ENCODE measurements around the gene ADGRV1. TPM values are rescaled to one million over a fixed set of nuclear protein-coding genes. Genes with fewer than 3 reads are reported as not detected.
"Not testable (repeated sequence)": the region's sequence is repeated elsewhere in the genome, so short reads cannot be mapped to it uniquely, and the experiment has no call there.

The ADGRV1 gene
- total RNA-seq, 2 experiments from 2014 or later: 0.06 TPM; not detected in 1

DNA sequence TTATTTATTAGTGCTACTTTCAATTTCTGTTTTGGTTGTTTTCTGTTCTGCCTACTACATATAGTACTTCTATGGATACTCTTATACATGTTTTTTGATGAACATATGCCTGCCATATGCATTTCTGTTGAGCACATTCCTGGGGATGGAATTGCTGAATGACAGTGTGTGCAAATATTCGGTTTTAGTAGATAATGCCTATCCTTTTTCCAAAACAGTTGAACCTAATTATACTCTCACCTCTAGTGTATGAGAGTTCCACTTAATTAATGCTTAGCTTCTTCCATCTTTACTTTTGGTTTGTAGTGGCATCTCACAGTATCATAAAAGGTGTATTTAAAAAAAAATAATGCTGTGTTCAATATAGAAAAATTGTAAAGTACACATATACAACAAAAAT, 96.8 kb downstream of the ADGRV1 start:
- POLR2A ChIA-PET: no interaction called here
- H3K4me1 Mint-ChIP-seq: peaks cover 2% of the 10 kb centered on the region

DNA sequence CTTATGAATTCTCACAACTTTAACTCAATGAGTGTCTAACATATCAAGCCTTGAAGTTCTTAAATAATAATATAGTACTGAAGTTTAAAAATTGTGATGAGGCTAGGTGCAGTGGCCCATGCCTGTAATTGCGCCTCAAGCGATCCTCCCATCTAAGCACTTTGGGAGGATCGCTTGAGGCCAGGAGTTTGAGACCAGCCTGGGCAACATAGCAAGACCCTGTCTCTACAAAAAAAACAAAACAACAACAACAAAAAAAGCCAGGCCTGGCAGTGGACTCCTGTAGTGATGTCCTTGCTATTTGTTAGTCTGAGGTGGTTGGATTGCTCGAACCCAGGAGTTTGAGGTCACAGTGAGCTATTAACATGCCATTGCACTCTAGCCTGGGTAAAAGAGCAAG, 98.4 kb downstream of the ADGRV1 start:
- ATAC-seq (ENCODE audit: low read depth) (no peak), DNase-seq (no peak)
- H3K9me3 Mint-ChIP-seq: no peaks in the 10 kb centered on the region
- H3K4me1 Mint-ChIP-seq: no peaks in the 10 kb centered on the region
- no peaks in the 10 kb centered on the region for H3K36me3 Mint-ChIP-seq
- no peak overlapping the region for H3K4me3 Mint-ChIP-seq
- H3K27ac Mint-ChIP-seq: no peak overlapping the region
- H3K27me3 Mint-ChIP-seq: peaks cover 3% of the 10 kb centered on the region
- POLR2A ChIA-PET: no interaction called here

More for the DNA sequence above, 96.8 kb downstream of the ADGRV1 start:
- Mint-ChIP-seq H3K4me3 (no peak overlapping the region), H3K36me3 (no peaks in the 10 kb centered on the region), H3K27me3 (peaks cover 3% of the 10 kb centered on the region), H3K27ac (no peak overlapping the region), H3K9me3 (no peaks in the 10 kb centered on the region)
- DNase-seq: no peak
- no peak for ATAC-seq (ENCODE audit: low read depth)

DNA sequence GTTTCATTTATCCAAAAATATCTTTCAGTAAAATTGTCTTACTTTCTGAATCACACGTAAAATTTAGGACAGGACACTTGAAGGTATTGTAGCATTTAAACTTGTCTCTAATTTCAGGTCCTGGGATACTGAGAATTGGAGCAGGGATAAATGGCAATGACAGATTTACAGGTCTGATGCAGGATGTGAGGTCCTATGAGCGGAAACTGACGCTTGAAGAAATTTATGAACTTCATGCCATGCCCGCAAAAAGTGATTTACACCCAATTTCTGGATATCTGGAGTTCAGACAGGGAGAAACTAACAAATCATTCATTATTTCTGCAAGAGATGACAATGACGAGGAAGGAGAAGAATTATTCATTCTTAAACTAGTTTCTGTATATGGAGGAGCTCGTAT, 99.2 kb downstream of the ADGRV1 start:
- H3K27ac Mint-ChIP-seq: no peak overlapping the region
- H3K9me3 Mint-ChIP-seq: no peaks in the 10 kb centered on the region
- ATAC-seq (ENCODE audit: low read depth) (no peak), DNase-seq (no peak)
- no peak overlapping the region for H3K4me3 Mint-ChIP-seq
- H3K27me3 Mint-ChIP-seq: peaks cover 3% of the 10 kb centered on the region
- H3K36me3 Mint-ChIP-seq: no peaks in the 10 kb centered on the region
- no peaks in the 10 kb centered on the region for H3K4me1 Mint-ChIP-seq
- POLR2A ChIA-PET: no interaction called here

DNA sequence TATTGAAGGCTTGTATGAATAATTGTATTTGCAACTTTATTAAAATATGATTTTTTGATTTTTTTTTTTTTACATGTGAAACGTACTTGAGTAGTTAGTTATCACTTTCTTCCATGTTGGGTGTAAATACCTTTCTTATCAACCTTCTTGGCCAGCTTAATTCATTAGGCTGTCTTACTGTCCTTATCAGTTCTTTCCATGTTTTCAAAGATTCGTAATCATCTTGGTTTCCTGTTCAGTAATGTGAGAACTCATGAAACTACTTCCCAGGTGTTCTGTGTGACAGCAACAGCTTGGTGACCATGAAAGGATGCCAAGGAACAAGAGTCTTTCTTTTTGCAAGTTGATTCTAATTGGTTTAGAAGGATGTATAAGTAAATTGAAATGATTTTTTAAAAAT, 100.0 kb downstream of the ADGRV1 start:
- POLR2A ChIA-PET: no interaction called here
- Mint-ChIP-seq H3K4me3 (no peak overlapping the region), H3K27me3 (peaks cover 3% of the 10 kb centered on the region), H3K4me1 (no peaks in the 10 kb centered on the region), H3K36me3 (no peaks in the 10 kb centered on the region), H3K27ac (no peak overlapping the region), H3K9me3 (no peaks in the 10 kb centered on the region)
- no peak for DNase-seq
- no peak for ATAC-seq (ENCODE audit: low read depth)

DNA sequence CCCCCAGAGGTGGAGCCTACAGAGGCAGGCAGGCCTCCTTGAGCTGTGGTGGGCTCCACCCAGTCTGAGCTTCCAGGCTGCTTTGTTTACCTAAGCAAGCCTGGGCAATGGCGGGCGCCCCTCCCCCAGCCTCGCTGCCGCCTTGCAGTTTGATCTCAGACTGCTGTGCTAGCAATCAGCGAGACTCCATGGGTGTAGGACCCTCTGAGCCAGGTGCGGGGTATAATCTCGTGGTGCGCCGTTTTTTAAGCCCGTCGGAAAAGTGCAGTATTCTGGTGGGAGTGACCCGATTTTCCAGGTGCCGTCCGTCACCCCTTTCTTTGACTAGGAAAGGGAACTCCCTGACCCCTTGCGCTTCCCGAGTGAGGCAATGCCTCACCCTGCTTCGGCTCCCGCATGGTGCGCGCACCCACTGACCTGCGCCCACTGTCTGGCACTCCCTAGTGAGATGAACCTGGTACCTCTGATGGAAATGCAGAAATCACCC, 109.5 kb downstream of the ADGRV1 start:
- H3K4me1 Mint-ChIP-seq; H3K27ac Mint-ChIP-seq; H3K36me3 Mint-ChIP-seq; H3K4me3 Mint-ChIP-seq; H3K9me3 Mint-ChIP-seq; H3K27me3 Mint-ChIP-seq; DNase-seq; ATAC-seq (ENCODE audit: low read depth); POLR2A ChIA-PET: not testable (repeated sequence)

DNA sequence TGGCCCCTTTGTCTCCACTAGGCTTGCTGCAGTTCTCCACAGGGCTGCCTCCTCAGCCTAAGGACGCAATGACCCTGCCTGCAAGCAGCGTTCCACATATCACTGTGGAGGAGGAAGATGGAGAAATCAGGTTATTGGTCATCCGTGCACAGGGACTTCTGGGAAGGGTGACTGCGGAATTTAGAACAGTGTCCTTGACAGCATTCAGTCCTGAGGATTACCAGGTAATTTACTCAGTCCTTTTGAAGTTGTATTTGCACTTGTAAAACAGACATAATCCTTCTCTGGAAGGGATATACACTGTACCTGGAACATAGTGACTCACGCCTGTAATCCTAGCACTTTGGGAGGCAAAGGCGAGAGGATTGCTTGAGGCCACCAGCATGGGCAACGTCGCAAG, 116.6 kb downstream of the ADGRV1 start:
- POLR2A ChIA-PET: no interaction called here
- ATAC-seq (ENCODE audit: low read depth): no peak
- no peaks in the 10 kb centered on the region for H3K9me3 Mint-ChIP-seq
- no peak overlapping the region for H3K27ac Mint-ChIP-seq
- H3K36me3 Mint-ChIP-seq: no peaks in the 10 kb centered on the region
- no peak overlapping the region for H3K4me3 Mint-ChIP-seq
- H3K27me3 Mint-ChIP-seq: no peaks in the 10 kb centered on the region
- H3K4me1 Mint-ChIP-seq: no peaks in the 10 kb centered on the region
- DNase-seq: no peak

DNA sequence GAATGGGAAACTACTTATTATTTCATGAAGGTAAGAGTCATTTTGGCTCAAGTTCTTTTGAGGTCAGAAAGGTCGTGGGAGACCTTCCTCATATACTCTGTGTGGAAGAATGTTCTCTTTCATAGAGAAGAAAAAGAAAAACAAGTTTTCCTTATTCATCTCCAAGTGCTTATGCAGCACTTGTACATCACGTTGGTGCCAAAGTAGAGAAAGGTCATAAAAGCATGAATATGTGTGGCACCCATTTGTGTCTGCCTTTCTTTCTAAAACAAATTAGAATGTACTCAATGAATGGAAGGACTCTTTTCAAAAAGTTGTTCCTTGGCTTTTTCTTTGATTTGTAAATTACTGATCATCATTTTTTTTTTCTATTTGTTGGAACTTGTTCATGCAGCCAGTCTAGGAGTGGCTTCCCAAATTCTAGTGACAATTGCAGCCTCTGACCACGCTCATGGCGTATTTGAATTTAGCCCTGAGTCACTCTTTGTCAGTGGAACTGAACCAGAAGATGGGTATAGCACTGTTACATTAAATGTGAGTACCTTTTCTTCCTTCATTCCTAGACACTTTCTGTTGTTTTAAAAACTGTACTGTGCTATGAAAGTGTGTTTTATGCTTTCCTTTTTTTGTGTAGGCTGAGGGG, 122.4 kb downstream of the ADGRV1 start:
- Mint-ChIP-seq H3K9me3 (no peaks in the 10 kb centered on the region), H3K27ac (no peak overlapping the region), H3K36me3 (no peaks in the 10 kb centered on the region), H3K4me1 (no peaks in the 10 kb centered on the region), H3K4me3 (no peak overlapping the region), H3K27me3 (no peaks in the 10 kb centered on the region)
- POLR2A ChIA-PET: no interaction called here
- ATAC-seq (ENCODE audit: low read depth) (no peak), DNase-seq (no peak)

DNA sequence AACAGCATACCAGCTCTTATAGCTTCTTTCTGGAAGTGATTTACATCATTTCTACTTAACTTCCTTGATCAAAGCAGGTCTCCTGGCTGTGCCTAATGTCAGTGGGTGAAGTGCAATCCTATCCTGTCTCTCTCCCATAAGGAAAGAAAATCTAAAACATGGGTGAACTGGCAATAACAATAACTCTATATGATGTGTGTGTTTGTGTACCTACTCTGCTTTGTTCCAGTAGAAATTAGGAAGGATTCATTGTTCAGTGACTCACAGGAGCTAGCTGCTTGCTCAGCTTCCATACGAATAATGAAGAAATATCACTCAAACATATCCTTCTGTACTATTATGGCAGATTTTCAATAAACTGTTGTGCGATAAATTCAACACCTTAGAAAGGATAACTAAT, 123.7 kb downstream of the ADGRV1 start:
- POLR2A ChIA-PET: no interaction called here
- Mint-ChIP-seq H3K4me1 (no peaks in the 10 kb centered on the region), H3K9me3 (no peaks in the 10 kb centered on the region), H3K27me3 (no peaks in the 10 kb centered on the region), H3K27ac (no peak overlapping the region), H3K4me3 (no peak overlapping the region), H3K36me3 (no peaks in the 10 kb centered on the region)
- DNase-seq (no peak), ATAC-seq (ENCODE audit: low read depth) (no peak)

DNA sequence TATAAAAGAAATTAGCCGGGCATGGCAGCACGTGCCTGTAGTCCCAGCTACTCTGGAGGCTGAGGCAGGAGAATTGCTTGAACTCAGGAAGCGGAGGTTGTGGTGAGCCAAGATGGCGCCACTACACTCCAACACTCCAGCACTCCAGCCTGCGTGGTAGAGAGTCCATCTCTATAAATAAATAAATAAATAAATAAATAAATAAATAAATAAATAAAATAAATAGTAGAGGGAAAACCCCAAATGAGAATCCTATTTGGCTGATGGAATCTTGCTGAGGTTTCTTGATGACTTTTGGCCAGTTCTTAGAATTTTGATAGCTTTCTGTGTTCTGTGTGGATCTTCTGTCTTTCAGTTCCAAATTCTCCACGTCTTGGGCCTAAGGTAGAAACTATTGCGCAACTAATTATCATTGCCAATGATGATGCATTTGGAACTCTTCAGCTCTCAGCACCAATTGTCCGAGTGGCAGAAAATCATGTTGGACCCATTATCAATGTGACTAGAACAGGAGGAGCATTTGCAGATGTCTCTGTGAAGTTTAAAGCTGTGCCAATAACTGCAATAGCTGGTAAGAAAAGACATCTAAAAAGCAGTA, 126.9 kb downstream of the ADGRV1 start:
- Mint-ChIP-seq H3K4me3 (no peak overlapping the region), H3K36me3 (no peaks in the 10 kb centered on the region), H3K27me3 (no peaks in the 10 kb centered on the region), H3K4me1 (no peaks in the 10 kb centered on the region), H3K27ac (no peak overlapping the region), H3K9me3 (no peaks in the 10 kb centered on the region)
- ATAC-seq (ENCODE audit: low read depth): no peak
- no peak for DNase-seq
- POLR2A ChIA-PET: no interaction called here

DNA sequence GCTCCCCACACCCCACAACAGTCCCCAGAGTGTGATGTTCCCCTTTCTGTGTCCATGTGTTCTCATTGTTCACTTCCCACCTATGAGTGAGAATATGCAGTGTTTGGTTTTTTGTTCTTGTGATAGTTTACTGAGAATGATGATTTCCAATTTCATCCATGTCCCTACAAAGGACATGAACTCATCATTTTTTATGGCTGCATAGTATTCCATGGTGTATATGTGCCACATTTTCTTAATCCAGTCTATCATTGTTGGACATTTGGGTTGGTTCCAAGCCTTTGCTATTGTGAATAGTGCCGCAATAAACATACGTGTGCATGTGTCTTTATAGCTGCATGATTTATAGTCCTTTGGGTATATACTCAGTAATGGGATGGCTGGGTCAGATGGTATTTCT, 127.8 kb downstream of the ADGRV1 start:
- H3K4me1 Mint-ChIP-seq; H3K27me3 Mint-ChIP-seq; H3K27ac Mint-ChIP-seq; H3K4me3 Mint-ChIP-seq; H3K9me3 Mint-ChIP-seq; DNase-seq; ATAC-seq (ENCODE audit: low read depth); H3K36me3 Mint-ChIP-seq; POLR2A ChIA-PET: not testable (repeated sequence)

DNA sequence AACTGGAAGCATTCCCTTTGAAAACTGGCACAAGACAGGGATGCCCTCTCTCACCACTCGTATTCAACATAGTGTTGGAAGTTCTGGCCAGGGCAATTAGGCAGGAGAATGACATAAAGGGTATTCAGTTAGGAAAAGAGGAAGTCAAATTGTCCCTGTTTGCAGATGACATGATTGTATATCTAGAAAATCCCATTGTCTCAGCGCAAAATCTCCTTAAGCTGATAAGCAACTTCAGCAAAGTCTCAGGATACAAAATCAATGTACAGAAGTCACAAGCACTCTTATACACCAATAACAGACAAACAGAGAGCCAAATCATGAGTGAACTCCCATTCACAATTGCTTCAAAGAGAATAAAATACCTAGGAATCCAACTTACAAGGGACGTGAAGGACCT, 128.9 kb downstream of the ADGRV1 start:
- H3K36me3 Mint-ChIP-seq; H3K27me3 Mint-ChIP-seq; POLR2A ChIA-PET; H3K4me3 Mint-ChIP-seq; H3K4me1 Mint-ChIP-seq; ATAC-seq (ENCODE audit: low read depth); H3K9me3 Mint-ChIP-seq; H3K27ac Mint-ChIP-seq; DNase-seq: not testable (repeated sequence)

DNA sequence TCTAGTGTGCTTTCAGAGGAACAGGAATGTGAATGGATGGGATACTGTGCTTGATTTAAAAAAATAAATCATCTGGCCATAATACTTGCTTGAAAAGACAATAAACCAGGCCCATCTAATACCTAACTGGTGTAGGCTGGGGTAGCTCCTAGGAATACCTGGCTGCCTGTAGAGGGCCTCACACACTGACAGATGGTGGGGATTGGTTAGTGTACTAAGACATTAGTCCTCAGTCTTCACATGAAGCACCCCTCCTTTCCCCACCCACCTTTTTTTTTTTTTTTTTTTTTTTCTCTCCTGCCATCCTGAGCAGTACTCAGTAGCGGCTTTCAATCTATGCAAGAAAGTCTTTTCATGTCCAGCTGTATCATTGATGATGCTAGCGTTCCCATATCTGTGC, 130.5 kb downstream of the ADGRV1 start:
- no peak overlapping the region for H3K27ac Mint-ChIP-seq
- POLR2A ChIA-PET: no interaction called here
- no peaks in the 10 kb centered on the region for H3K27me3 Mint-ChIP-seq
- DNase-seq (no peak), ATAC-seq (ENCODE audit: low read depth) (no peak)
- no peak overlapping the region for H3K4me3 Mint-ChIP-seq
- no peaks in the 10 kb centered on the region for H3K9me3 Mint-ChIP-seq
- H3K4me1 Mint-ChIP-seq: no peaks in the 10 kb centered on the region
- H3K36me3 Mint-ChIP-seq: no peaks in the 10 kb centered on the region

DNA sequence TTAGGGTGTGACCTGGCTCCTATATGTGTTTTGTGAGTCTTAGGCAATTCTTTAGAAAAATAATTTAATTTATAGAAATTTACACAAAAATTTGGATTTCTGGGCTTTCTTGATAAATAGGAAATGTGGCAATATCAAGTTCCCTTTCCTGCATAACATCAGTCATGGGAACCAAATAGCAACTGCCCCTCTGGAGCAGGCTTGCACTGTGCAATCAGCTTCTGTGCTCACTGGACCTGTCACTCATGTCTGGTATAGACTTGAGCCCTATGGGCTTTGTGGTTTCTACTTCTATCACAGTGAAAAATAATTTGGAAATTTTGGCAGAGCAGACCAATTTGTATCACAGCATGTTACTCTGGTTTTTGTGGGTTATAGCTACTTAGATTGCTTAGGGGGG, 131.7 kb downstream of the ADGRV1 start:
- DNase-seq (no peak), ATAC-seq (ENCODE audit: low read depth) (no peak)
- Mint-ChIP-seq H3K4me1 (no peaks in the 10 kb centered on the region), H3K27me3 (no peaks in the 10 kb centered on the region), H3K36me3 (no peaks in the 10 kb centered on the region), H3K27ac (no peak overlapping the region), H3K9me3 (no peaks in the 10 kb centered on the region), H3K4me3 (no peak overlapping the region)
- POLR2A ChIA-PET: no interaction called here

DNA sequence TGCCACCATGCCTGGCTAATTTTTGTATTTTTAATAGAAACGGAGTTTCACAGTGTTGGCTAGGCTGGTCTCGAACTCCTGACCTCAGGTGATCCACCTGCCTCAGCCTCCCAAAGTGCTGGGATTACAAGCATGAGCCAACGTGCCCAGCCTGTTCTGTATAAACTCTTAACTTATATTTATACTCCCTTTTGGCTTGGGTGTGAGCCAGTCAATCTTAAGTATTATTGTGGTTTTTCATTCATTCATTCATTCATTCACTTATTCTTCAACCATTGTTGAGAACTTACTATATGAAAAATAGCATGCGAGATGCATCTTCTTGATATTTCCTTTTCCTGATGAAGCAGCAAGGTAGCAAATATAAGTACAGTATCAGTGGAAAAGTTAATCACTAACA, 132.9 kb downstream of the ADGRV1 start:
- DNase-seq: no peak
- Mint-ChIP-seq H3K4me3 (no peak overlapping the region), H3K36me3 (no peaks in the 10 kb centered on the region), H3K4me1 (no peaks in the 10 kb centered on the region), H3K27me3 (no peaks in the 10 kb centered on the region), H3K9me3 (no peaks in the 10 kb centered on the region), H3K27ac (no peak overlapping the region)
- POLR2A ChIA-PET: no interaction called here
- no peak for ATAC-seq (ENCODE audit: low read depth)
